GM13977 (cell line): ENCODE data around the gene GOT1.

ENCODE experiments used
- DNase-seq: peaks from one replicate; pipeline ENCODE4 v3.0.0; 2012; ENCODE audit warnings: low spot score
- CTCF ChIP-seq: IDR thresholded peaks from 2 replicates; pipeline ENCODE4 v1.5.1; 2012; ENCODE audit warnings: mild to moderate bottlenecking, control low read depth; ENCODE audit not compliant: insufficient read depth; ENCODE audit errors: extremely low read depth, missing control alignments
- in situ Hi-C: fragments of 300-500 bp; cut with MboI; formaldehyde crosslinking; loops from one replicate; pipeline ENCODE4 v1.12.0; 2022; ENCODE audit warnings: low sequenced_read_pairs, low pct_unique_long_range_greater_than_20kb, mixed read lengths, inconsistent platforms; ENCODE audit not compliant: unreplicated experiment

GOT1 gene

GRCh38 chr10:99347672-99348071 lies 82.8 kb downstream of the GOT1 start:
- in situ Hi-C loops: no loop called here
- TF ChIP-seq CTCF: no peak
- DNase-seq: no peak
